SW 1271 (cell line): ENCODE results near the gene SOX15.
"Not testable (repeated sequence)": the region's sequence is repeated elsewhere in the genome, so short reads cannot be mapped to it uniquely, and the experiment has no call there.

Experiments
- DNase-seq, 2 experiments: peaks; one replicate each; lab custom pipeline; 2025; lab: John Stamatoyannopoulos, UW

Gene SOX15

DNA sequence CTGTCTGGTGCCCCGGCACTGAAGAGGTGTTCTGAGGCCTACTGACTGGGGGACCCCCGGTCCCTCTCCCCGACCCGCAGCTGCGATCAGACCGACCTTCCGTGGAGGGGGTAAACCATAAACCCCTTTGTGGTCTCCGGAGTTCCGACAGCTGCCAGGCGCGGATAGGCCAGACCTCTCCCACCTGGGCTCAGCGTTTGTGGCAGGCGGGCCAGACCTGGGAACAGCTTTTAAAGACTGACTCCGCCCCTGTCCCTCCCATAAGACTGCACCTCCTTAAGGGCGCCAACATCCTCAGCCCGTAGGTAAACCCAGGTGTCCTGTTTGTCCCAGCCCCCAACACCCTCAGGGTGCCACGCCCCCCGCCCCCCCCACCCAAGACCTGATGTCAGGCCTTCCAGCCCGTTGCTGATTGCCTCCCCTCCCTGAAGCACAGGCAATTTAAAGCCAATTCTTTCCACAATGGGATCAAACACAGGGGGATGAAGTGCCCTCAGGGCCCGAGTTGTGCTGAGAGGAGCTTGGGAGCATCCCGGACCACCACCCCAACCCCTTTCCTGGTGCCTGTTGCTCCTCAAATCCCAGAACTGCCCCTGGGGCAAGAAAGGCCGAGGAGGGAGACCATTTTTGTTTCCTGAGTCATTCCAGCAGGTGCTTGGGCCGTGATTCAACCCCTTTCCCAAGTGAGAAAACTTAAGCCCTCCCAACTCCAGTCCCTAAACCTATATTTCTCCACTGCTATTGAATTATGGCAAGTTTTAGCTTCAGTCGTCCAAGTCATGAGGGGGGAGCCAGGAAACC, at the start of gene SOX15:
TSS of gene SOX15 (minus strand) at position 204 of the 801 bp plus-strand sequence. CDS start 418 bp downstream, outside the sequence.
- DNase-seq: peak in 1 of 2 experiments; percentile 30

DNA sequence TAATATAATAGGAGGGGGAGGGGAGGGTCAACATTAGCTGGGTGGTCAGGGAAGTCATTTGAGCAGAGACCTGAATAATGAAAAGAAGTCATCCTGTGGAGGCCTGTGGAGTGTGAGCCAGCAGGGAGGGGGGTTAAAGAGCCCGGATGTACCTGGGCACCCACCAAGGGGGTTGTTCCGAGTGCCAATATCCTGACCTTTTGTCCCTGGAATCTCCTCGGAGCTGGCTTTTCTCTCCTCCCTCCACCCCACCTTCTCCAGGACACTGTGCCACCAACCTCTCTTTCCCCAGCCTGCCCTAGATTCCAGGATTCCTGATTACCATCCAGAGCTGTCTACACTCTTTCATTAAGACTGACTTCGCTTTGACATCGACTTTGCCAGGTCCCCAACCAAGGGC, 46.3 kb upstream of the SOX15 start:
- no peak for DNase-seq

DNA sequence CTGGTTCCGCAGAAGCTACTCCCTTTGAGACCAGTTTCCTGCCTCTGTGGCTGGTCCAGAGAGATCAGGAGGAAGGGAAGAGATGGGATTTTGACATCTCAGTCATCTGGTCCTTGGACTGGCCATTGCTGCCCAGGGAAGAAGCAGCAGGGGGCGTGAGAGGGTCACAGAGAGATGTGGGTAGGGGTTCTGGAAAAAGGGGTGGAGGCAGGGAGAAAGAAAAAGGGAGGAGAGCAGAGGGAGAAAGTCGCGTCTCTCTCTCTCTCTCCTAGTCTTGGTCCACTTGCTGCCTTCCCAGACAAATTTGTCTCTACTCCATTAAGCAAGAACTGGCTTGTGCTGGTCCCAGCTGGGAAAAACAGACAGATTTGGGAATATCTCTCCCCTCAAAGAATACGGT, 44.5 kb upstream of the SOX15 start:
- no peak for DNase-seq

DNA sequence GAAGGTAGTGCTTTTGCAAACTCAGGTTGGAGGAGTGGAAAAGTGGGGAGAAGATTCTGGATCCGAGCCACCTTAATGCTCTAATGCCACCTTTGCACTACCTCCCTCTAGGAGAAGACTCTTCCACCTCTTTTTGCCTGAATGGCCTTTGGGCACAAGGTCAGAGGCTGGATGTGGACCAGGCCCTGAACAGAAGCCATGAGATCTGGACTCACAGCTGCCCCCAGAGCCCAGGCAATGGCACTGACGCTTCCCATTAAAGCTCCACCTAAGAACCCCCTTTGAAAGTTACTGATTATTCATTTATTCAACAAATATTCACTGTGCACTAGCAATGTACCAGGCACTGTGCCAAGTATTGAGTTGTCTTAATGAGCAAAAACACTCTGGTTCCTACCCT, 43.2 kb upstream of the SOX15 start:
- no peak for DNase-seq

DNA sequence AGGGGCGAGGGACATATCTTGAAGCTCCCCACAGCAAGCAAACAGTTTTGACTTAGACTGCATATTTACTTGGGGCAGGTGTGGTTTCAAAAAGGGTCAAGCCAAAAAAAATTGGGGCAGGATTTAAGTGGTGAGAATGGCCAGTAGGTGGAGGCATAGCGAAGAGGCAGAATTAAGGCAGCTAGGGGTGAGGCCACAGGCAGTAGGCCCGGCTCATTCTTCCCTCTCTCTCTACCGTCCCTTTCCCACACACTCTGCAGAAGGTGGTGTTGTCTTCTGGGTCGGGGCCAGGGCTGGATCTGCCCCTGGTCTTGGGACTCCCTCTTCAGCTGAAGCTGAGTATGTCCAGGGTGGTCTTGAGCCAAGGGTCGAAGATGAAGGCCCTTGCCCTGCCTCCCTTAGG, 42.6 kb upstream of the SOX15 start:
- peak in 1 of 2 experiments; percentile 25 for DNase-seq

DNA sequence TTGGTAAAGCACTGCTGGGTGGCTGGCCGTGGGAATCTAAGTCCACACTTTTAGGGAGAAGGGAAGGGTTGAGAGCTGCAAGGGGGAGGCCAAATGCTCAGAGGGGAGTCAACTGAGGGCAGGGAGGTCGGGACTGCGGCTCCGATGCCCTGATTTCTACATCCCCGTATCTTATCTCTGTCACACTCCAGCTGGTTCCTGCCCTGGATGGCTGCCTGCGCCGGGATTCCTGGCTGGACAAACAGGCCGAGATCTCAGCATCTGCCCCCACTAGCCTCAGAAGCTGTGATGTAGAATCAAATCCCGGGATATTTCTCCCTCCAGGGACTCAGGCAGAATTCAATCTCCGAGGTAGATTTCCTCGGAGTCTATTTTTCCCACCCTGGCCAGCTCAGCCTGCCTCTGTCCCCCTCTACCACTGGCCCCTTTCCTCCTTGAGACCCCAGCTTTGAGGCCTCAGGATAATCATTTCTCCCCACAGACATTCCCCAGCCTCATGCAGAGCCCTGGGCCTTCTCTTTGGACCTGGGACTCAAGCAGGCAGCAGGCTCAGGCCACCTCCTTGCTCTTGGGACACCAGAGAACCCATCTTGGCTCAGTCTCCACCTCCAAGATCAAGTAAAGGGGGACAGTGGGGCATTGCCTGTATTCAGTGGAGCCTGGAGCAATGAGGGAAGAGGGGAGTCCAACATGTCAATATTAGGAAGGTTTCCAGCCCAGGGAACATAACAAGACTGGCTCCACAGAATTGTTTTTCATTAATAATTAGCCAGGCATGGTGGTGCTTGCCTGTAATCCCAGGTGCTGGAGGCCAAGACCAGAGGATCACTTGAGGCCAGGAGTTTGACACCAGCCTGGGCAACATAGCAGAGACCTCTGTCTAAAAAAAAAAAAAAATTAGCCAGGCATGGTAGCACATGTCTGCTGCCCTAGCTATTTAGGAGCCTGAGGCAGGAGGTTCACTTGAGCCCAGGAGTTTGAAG, 41.8 kb upstream of the SOX15 start:
- no peak for DNase-seq

DNA sequence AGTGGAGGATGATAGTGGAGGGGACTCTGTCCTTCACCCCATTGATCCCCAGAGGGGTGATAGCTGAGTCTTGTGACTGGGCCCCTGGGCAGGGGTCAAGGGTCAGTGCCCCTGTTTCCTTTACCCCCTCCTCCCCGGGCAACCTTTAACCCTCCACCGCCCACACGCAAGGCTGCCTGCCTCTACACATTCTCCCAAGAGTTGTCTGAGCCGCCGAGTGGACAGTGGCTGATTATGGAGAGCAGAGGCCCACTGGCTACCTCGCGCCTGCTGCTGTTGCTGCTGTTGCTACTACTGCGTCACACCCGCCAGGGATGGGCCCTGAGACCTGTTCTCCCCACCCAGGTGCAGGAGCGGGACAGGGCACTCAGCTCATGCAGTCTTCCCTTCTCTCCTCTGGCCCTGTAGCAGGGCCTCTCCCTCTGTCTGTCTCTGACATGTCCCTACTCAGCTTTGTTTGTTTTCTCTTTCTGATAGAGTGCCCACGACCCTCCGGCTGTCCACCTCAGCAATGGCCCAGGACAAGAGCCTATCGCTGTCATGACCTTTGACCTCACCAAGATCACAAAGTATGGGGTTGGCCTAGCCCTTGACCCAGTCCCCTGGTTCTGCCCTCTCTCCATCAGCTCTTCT, 40.2 kb upstream of the SOX15 start, which contains the start of gene SHBG:
TSS of gene SHBG (plus strand) at position 197 of the 633 bp plus-strand sequence. CDS start at position 235, 38 bp downstream.
- no peak for DNase-seq

DNA sequence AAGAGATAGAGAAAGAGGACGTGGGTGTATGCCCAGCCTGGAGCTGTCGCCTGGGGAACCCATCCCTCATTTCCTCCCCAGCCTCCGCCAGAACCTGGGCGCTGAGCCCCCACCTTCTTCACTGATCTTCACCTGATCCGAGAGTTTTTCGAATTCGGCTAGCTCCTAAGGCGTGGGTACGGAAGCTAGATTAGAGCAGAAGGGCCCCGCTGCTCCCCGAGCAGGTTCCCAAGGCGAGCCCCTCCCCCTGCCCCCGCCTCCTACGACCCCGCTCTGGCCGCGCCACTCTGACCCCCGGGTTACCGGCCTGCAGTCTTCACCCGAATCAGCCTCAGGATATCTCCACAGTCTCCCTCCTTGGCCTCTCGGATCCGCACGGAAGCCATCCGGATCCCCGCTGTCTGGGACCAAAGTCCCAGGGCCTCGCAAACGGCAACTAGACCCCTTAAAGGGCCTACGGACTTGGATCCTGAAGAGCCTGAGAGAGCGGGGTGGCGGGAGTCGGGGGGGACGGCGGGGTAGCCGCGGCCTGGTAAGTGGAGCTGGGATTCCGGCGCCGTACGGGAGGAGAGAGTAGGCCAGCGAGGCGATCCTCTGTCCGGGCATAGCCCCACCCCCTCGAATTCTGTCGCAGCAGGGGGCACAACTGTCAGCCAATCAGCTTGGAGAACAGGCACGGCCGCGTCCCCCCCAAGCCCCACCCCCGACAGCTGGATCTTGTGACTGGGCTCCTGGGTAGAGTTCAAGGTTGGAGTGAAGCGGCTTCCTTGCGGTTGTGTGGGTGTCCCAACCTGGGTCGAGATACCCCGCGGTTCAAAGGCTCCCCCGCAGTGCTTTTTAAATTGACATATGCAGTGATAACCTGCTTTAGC, 37.6 kb upstream of the SOX15 start, which contains the start of gene SAT2:
TSS of gene SAT2 (minus strand) at position 572 of the 872 bp plus-strand sequence. CDS start at position 386, 186 bp downstream.
- peak; percentile 84 to 86 for DNase-seq

DNA sequence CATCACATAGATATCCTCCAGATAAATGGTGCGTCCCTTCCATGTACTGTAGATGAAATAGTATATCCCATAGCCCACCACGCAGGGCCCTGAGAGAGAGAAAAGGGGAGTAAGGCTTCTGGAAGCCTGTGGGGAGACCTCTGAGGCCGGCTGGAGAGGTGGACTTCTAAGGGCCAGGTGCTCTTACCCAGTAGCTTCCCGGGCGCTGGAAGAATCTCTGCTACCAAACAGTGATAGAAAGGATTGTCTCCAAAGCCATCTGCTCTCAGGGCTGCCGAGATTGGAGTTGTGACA, 37.0 kb upstream of the SOX15 start:
- DNase-seq: no peak

DNA sequence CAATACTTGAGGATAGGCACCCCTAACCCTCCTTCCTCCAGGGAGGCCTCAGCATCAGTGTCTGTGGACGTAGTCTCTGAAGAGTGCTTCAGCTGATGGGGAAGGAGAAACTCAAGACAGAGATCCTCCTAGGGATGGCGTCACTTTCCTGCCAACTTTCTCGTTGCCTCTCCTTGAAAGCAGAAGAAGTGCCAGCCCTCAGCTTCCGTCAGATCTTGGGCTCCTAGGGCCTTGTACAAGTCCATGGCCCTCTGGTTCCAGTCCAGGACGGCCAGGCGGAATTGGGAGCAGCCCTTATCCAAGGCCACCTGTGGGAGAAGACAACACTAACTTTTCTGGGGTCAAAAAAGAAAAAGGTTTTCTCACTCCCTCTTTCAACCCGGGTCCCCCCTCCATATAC, 36.4 kb upstream of the SOX15 start:
- DNase-seq: no peak

DNA sequence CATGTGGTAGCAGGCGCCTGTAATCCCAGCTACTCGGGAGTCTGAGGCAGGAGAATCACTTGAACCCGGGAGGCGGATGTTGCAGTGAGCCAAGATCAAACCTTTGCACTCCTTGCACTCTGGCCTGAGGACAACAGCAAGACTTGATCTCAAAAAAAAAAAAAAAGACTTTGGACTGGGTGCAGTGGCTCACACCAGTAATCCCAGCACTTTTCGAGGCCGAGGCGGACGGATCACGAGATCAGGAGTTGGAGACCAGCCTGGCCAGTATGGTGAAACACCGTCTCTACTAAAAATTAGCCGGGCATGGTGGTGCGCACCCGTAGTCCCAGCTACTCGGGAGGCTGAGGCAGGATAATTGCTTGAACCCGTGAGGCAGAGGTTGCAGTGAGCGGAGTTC, 35.9 kb upstream of the SOX15 start:
- DNase-seq: not testable (repeated sequence)

DNA sequence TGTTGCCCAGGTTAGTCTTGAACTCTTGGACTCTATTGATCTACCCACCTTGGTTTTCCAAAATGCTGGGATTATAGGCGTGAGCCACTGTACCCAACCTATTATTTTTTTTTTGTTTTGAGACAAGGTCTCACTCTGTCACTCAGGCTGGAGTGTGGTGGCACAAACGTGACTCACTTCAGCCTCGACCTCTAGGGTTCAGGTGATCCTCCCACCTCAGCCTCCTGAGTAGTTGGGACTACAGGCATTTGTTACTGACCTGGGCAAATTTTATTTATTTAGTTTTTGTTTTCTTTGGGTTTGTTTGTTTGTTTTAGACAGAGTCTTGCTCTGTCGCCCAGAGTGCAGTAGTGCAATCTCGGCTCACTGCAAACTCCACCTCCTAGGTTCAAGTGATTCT, 33.8 kb upstream of the SOX15 start:
- DNase-seq: no peak

DNA sequence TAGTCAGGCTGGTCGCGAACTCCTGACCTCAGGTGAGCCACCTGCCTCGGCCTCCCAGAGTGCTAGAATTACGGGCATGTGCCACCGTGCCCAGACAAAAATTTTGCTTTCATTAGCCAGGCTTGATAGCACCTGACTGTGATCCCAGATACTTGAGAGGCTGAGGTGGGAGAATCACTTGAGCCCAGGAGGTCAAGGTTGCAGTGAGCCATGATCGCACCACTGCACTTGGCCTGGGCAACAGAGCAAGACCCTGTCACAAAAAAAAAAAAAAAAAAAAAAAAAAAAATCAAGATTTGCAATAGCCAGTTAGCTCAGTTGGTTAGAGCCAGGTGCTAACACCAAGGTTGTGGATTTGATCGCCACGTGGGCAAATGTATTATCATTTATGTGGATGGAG, 30.9 kb upstream of the SOX15 start:
- no peak for DNase-seq

DNA sequence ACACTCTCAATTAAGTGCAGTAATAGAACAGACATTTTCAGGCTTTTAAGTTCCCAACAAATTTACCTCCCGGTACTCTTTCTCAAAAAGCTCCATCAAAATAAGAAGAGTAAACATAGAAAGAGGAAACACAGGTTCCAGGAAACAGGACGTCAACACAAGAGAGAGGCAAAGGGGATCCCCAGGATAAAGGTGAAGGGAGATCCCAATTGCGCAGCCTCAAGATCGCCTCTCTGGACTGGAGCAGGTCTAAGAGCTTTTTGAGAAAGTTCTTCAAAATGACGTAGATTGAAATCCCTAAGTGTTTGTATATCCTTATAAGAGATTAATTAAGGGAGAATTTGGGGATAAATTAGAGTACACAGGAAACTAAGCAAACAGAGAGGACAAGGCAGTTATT, 28.7 kb upstream of the SOX15 start:
- DNase-seq: no peak

DNA sequence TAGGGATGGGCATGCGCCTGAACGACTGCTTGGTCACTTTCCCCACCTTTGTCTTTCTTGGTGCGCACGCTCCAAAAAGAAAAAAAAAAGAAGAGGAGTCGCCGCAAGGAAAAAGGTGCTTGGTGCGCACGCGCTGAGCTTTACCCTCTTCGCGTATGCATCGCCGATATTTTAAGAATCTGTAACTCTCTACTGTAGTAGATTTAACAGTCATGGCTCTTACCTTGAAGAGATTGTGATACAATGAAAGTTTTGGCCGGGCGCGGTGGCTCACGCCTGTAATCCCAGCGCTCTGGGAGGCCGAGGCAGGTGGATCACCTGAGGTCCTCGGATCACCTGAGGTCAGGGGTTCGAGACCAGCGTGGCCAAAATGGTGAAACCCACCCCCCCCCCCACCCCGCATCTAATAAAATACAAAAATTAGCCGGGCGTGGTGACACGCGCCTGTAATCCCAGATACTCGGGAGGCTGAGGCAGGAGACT, 25.4 kb upstream of the SOX15 start:
- DNase-seq: no peak

DNA sequence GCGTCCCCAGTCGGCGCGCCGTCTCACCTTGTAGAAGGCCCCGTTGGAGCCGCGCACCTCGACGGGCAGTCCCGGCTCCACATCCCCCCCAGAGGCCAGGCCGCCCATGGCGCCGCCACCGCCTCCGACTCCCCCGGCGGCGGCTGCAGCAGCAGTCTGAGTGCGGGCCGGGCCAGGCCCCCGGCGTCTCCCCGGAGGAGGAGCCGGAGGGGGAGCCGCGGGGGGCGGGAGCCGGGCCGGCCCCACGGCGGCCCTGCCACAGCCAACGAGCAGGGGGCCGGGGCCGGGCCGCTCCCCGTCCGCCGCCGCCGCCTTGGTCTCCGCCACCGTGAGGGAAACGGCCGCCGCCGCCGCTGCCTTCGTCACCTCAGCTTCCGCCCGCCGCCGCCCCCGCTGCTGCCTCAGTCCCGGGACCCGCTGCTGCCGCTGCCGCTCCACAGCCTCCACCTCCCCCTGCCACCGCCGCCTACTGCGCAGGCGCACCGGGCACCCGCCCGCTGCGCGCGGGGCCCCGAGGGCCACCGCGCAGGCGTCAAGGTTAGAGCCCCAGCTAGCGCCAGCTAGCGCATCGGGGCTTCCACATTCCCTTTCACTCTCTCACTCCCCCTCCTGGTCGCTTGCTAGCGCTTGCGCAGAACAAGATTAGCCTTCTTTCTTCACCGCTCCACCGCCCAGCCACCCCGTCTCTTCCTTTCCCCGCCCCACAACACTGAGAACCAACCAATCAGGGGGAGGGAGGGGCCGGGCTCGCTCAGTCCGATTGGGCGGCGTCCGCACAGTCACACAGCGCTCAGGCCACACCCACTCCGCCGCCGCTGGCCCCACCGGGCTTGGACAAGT, 24.8 kb upstream of the SOX15 start, which contains the start of gene FXR2:
TSS of gene FXR2 (minus strand) at position 473 of the 840 bp plus-strand sequence. CDS start at position 108, 365 bp downstream.
- DNase-seq: peak; percentile 98 to 99

DNA sequence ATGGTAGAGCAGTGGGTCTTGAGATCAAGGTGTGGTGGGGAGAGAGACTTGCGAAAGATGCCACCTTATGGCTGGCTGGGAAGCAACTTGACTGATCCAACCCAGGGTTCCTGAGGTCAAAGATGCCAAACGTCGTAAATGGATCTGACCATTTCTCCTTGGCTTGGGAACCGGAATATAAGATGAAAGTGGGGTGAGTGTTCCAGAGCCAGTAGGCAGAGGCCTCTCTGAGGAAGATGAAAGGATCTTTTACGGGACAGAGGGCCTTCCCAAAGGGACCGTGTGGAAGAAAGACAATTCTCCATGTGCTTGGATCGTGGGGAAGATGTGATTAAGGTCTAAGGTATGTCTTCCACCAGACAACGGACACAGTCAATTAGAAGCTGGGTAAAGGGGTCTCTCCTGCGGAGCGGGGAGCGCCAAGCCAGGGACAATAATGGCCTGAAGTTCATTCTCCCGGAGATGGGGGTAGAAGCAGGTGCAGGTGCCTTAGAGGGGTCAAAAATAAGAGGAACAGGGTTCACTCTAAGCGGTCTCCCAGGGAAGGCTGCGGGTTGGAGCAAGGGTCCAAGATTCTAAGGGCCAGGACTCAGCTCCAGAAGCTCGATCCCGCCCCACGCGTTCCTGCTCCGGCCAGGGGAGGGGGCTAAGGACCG, 24.0 kb upstream of the SOX15 start:
- peak in 1 of 2 experiments; percentile 41 for DNase-seq

DNA sequence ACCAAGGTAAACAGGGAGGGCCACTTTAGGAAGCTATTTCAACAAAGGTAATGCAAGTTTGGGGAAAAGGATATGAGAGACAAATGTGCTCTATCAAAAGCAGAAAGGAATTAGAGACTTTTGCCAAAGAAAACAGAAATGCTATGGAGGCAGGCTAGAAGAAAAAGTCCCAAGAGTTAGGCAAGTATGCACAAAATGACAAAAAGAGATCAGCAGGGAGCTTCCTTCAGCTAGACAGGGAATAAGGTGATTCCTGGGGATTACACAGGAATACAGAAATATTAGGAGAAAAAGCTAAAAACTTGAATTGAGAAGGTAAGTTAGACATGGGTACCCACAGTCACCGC, 22.4 kb upstream of the SOX15 start:
- DNase-seq: no peak

DNA sequence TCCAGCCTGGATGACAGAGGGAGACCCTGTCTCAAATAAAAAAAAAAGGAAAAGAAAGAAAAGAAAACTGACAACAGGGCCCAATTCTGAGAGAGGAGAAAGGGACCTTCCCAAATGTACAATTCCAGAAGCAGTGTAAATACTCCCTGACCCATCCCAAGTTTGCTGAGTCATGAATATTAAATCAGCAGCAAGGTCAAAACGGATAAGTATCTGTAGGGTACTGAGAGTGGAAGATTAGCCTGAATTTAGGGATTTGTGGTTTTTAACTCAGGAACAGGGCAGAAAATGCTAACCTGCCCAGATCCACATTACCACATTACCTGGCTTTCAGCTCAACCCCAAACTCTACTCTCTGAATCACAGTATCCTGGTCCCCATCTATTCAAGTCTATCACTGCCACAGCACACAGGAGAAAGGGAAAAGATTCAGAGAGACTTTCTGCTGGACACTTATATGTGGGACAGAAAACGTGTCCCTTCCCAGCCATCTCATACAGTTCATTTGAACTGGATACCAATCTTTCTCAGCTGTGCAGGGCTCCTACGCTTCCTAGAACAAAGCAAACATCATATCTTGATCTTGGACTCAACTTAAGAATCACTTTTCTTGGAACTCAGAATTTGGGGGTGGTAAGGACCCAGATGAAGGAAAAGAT, 21.9 kb upstream of the SOX15 start:
- no peak for DNase-seq
